Calu3 (cell line): ENCODE data around the gene QKI. TPM values are rescaled to one million over a fixed set of nuclear protein-coding genes. Genes with fewer than 3 reads are reported as not detected.

Source experiments
- BruUV-seq: library from RNA; stranded (reverse); fragments of 400-500 nt; replicated peaks from 2 replicates; lab custom pipeline; 2021; lab: Mats Ljungman, UMichigan
- CTCF ChIA-PET: fragments of 300-600 bp; sonication (Branson Sonifier 250); formaldehyde crosslinking; loops from one replicate; lab custom pipeline; 2022; ENCODE audit warnings: antibody characterized with exemption; lab: Charles Lee
- DNase-seq: peaks from one replicate; pipeline ENCODE4 v3.0.0; 2022
- H3K27ac Mint-ChIP-seq: one replicate; pipeline ENCODE4 v1.8.0; 2022; ENCODE audit warnings: mixed read lengths; ENCODE audit not compliant: unreplicated experiment
- H3K27me3 Mint-ChIP-seq: one replicate; pipeline ENCODE4 v1.8.0; 2022; ENCODE audit warnings: mixed read lengths; ENCODE audit not compliant: unreplicated experiment
- H3K36me3 Mint-ChIP-seq: one replicate; pipeline ENCODE4 v1.8.0; 2022; ENCODE audit warnings: mild to moderate bottlenecking, moderate library complexity, mixed read lengths; ENCODE audit not compliant: insufficient read depth, unreplicated experiment
- H3K4me1 Mint-ChIP-seq: one replicate; pipeline ENCODE4 v1.8.0; 2022; ENCODE audit warnings: mild to moderate bottlenecking, low read depth, mixed read lengths; ENCODE audit not compliant: unreplicated experiment
- H3K4me3 Mint-ChIP-seq: one replicate; pipeline ENCODE4 v1.8.0; 2022; ENCODE audit warnings: mild to moderate bottlenecking, low read depth, moderate library complexity, mixed read lengths; ENCODE audit not compliant: unreplicated experiment
- H3K9me3 Mint-ChIP-seq: one replicate; pipeline ENCODE4 v1.8.0; 2022; ENCODE audit warnings: low read depth, mixed read lengths; ENCODE audit not compliant: unreplicated experiment
- CTCF ChIP-seq: fragments of 200-600 bp; IDR thresholded peaks from one replicate; pipeline ENCODE4 v1.8.0; 2022; ENCODE audit warnings: antibody characterized with exemption; ENCODE audit not compliant: unreplicated experiment
- intact Hi-C: fragments of 100-400 bp; cut with micrococcal nuclease; formaldehyde crosslinking; loops from one replicate; pipeline ENCODE4 v1.10.0; 2022; ENCODE audit not compliant: unreplicated experiment
- total RNA-seq: library from RNA; stranded (reverse); gene quantifications from 2 replicates; pipeline ENCODE4 v1.2.3, GENCODE V29; 2022

Gene QKI
- total RNA-seq, 1 experiment from 2014 or later, result 131 TPM

GRCh38 chr6:163494279-163494727 lies 79.8 kb downstream of the QKI start:
- no peaks in the 10 kb centered on the region for H3K27me3 Mint-ChIP-seq
- H3K4me1 Mint-ChIP-seq, result peaks cover 36% of the 10 kb centered on the region
- CTCF ChIA-PET, result no interaction called here
- intact Hi-C loops, result no loop called here
- H3K36me3 Mint-ChIP-seq, result peaks cover 5% of the 10 kb centered on the region
- no TSS peak for BruUV-seq
- no peak overlapping the region for H3K27ac Mint-ChIP-seq
- no peaks in the 10 kb centered on the region for H3K9me3 Mint-ChIP-seq
- no peak for DNase-seq
- TF ChIP-seq CTCF, result no peak
- no peak overlapping the region for H3K4me3 Mint-ChIP-seq

- intact Hi-C loops, result loop anchor here (2.0 kb wide), 1 partner anchor 17 kb away; no protein-coding TSS in a partner anchor
- no peak for TF ChIP-seq CTCF
- Mint-ChIP-seq H3K27me3 (no peaks in the 10 kb centered on the region), H3K4me3 (no peak overlapping the region), H3K27ac (no peak overlapping the region), H3K36me3 (peaks cover 8% of the 10 kb centered on the region), H3K4me1 (peaks cover 28% of the 10 kb centered on the region), H3K9me3 (no peaks in the 10 kb centered on the region)
- CTCF ChIA-PET, result no interaction called here
- DNase-seq, result no peak
- no TSS peak for BruUV-seq
Measured at GRCh38 chr6:163496205-163496604, 81.7 kb downstream of the QKI start.

GRCh38 chr6:163500105-163500504 lies 85.6 kb downstream of the QKI start:
- no TSS peak for BruUV-seq
- intact Hi-C loops, result no loop called here
- no peak for TF ChIP-seq CTCF
- CTCF ChIA-PET, result no interaction called here
- Mint-ChIP-seq H3K9me3 (peaks cover 4% of the 10 kb centered on the region), H3K27ac (peak overlapping the region; percentile 35), H3K4me3 (no peak overlapping the region), H3K36me3 (peaks cover 12% of the 10 kb centered on the region), H3K4me1 (peaks cover 24% of the 10 kb centered on the region), H3K27me3 (no peaks in the 10 kb centered on the region)
- no peak for DNase-seq

GRCh38 chr6:163501026-163501425 lies 86.5 kb downstream of the QKI start:
- CTCF ChIA-PET, result interaction anchor here (0.7 kb wide), 1 partner anchor 14 kb away, joined by 4 read pairs; no protein-coding TSS in a partner anchor
- Mint-ChIP-seq H3K27ac (no peak overlapping the region), H3K36me3 (peaks cover 13% of the 10 kb centered on the region), H3K4me1 (peaks cover 22% of the 10 kb centered on the region), H3K4me3 (no peak overlapping the region), H3K27me3 (no peaks in the 10 kb centered on the region), H3K9me3 (peaks cover 4% of the 10 kb centered on the region)
- no peak for TF ChIP-seq CTCF
- no peak for DNase-seq
- no TSS peak for BruUV-seq
- intact Hi-C loops, result no loop called here
